Right renal pelvis (tissue), 4 donors: Measurements from ENCODE around the gene SCARB2. TPM values are rescaled to one million over a fixed set of nuclear protein-coding genes. Genes with fewer than 3 reads are reported as not detected.
A peak's percentile ranks its signal among the peaks of the same experiment; 100 is the strongest.

Source experiments
- DNase-seq, 4 donors: peaks; one replicate each; pipeline ENCODE4 v3.0.0-alpha.2; 2013; ENCODE audit warnings: low read depth in 4 of 4, low spot score in 3 of 4, missing footprints in 1 of 4
- polyA plus RNA-seq, 4 donors: library from polyadenylated mRNA; unstranded; fragments of 120-200 nt; gene quantifications; one replicate each; pipeline ENCODE4 v1.2.1, GENCODE V29; 2013; ENCODE audit not compliant: insufficient read length in 4 of 4

The SCARB2 gene
- polyA plus RNA-seq, 4 donors = 169 to 231 (median 203) TPM

DNA sequence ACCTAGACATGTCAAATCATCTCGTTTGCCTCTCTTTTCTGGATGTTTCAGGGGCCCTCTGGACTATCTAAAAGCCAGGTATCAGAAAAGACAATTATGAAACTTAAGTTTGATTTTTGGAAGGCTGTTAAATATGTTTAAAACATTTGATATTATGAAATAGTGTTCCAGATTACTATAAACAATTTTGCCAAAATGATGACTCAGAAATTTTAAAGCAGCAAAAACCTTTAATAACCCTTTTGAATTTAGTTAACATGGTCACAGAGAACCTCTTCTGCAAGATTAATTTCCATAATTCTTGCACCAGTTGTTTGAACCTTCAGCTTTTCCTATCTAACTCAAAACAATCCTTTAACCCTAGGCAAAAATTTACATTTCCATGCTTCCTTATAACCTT lies 19.1 kb upstream of the SCARB2 start:
- DNase-seq = no peak

DNA sequence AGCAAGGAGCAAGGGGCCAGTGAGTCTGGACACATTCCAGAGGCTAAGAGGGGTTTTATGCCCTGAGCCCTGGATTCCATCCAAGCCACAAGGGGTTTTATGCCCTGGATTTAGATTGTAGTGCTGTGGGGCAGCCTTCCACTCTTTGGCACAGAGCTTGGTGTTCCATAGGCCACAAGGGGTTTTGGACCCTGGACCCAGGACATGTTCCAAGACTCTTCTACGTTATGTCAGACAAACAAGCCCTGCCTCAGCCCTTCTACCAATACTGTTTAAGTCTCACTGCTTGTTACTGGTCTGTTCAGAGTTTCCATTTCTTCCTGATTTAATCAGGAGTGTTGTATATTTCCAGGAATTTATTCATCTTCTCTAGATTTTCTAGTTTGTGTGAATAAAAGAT lies 12.8 kb upstream of the SCARB2 start:
- DNase-seq = no peak

DNA sequence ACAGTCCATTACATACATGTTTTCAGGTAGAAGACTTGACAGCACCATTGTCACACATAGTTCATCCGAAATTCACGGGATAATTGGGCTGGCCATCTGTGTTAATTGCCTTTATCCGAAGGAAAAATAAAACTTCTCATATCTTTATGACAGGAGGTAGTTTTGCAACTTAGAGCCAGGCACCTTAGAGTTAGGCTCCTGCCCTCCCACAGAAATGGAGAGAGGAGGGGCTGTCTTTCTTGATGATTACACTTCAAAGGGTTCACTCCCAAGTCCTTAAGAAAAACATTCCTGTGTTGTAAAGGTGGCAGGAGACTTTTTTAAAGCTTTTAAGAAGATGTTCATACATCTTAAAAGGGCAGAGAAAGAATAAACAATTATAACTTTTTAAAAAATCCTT lies 10.5 kb upstream of the SCARB2 start:
- no peak for DNase-seq

DNA sequence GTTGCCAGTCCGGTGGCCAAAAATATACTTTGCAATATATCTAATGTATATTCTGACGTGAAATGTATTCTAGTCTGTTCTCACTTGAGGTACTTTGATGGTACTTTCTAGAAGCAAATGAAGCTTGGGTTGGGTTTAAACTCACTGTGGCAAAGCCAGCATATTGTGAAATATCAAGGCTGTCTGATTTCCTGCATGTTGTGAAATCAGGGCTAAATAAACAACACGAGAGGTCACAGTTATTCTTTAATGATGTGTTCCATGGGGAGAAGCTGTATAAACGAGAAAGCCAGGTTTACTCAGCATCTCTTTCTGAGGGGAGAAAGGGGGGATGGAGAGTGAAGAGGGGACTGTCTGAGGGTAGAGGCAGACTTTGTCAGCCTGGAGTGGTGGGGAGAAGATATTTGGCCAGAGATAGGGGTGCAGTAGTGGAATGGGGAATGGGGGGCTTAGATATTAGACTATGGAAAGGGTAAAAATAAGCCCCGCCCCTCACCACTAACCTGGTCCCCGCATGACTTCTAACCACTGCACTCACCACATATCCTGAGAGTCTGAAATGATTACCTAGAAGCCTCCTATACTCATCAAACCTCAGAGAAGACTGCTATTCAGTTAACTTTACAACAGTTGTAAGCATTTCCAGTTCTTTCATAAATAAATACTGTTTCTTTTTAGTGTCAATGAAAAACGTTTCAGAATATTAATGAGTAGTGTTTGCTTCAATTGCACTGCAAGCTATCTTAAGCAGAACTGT lies 5.9 kb upstream of the SCARB2 start:
- no peak for DNase-seq

DNA sequence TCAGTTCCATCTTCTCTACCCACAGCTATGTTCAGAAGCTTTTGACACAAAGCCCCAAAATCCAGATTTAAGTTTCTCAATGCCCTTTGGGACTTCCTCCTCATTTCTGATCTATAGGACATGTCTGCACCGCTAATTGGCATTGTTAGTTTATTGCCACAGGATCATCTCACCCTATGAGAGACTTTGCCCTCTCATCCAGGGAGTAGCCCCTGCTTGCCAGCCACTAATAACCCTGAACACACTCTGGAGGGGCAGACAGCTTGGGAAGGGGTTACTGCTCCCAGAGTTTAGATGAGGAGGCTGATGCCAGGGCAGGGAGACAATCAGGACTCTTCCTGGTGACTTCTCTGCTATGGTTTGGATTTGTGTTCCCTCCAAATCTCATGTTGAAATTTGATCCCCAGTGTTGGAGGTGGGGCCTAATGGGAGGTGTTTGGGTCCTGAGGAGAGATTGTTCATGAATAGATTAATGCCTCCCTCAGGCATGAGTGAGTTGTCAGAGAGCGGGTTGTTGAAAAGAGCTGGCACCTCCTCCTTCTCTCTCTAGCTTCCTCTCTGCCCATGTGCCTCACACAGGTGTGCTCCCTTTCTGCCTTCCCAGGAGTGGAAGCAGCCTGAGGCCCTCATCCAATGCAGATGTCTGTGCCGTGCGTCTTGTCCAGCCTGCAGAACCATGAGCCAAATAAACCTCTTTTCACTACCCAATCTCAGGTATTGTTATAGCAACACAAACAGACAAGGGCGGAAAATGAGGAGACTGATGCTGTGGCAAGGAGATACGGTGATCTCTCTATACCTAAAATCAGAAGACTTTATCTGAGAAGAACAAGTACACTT lies 3.6 kb upstream of the SCARB2 start:
- no peak for DNase-seq

DNA sequence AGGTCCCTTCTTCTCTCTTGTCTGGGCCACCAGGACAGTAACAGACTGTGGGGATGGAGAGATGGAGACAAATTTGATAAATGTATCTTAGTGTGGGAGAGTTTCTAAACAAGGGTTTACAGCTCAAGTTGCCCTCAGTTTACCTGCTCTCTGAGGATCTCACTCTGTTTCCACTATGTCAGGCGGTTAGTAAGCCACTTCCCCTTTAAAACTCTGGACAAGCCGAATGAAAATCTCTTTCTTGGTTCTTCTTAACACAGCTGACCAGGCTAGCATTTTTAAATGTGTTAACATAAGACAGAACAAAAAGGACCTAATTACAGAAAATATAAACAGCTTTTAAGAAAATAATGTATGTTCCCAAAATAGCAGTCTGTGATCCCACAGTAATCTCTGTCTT lies 2.9 kb upstream of the SCARB2 start:
- no peak for DNase-seq

DNA sequence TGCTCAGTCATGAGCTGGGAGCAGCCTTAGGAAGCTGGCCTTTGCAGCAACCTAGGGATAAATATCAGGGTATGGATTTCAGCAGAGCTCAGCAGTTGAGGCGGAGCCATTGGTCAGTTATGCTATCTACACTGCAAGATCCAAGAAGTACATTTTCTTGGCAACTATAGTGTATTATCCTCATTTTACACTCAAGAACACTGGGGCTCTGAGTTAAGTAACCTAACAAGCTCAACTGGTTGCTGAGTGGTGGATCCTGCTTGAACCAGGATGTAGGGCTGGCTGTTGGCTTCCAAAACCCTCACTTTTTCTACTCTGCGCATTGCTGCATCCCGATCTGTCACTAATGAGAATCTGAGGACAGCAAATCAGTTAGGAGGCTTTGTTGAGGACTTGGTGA lies 1.5 kb upstream of the SCARB2 start:
- no peak for DNase-seq

DNA sequence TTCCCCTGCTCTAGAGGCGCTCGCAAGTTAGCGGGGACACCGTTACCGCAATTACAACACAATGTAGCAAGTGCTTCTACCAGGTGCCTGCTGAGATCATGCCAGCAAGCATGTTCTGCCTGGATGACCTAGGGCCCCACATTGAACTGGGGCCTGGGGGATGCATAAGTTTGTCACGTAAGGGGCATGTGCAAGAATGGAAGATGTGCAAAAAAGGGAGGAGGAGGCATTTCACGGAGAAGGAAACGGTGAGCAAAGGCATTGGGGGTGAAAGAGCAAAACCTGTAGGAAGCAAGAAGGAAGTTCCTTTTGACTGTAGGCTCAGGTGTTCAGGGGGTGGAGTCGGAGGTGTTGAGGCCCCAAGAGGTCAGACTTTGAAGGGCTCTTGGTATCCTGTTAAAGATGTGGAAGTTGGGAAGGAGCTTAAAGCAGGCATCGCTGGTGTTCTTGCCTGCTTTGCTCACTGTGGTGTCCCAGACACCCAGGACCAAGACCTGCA lies 602 bp upstream of the SCARB2 start:
- DNase-seq = no peak

DNA sequence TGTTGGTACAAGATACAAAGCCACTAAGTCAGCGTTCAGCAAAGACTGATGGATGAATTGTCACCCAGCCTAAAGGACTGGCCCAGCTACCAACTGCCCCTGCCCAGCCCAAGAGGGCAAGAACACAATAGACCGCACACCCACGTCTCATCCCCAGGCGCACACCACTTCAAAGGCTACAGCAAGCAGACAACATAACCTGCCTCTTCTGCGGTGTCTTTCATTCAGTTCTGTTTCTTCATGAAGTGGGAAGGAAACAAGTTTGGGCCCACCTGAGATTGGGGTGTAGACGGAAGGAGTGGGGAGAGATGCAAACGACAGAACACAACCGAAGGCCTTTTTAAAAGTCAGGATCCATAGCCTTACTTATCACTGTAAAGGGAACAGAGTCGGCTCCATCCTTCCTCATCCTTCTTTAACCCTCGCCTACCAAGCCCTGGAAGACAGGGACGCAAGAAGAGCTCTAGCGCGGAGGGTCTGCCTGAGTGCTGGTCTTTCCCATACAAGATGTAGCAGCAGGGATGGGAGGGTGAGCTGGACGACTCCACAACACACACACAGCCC lies 691 bp downstream of the SCARB2 start:
- DNase-seq = no peak

DNA sequence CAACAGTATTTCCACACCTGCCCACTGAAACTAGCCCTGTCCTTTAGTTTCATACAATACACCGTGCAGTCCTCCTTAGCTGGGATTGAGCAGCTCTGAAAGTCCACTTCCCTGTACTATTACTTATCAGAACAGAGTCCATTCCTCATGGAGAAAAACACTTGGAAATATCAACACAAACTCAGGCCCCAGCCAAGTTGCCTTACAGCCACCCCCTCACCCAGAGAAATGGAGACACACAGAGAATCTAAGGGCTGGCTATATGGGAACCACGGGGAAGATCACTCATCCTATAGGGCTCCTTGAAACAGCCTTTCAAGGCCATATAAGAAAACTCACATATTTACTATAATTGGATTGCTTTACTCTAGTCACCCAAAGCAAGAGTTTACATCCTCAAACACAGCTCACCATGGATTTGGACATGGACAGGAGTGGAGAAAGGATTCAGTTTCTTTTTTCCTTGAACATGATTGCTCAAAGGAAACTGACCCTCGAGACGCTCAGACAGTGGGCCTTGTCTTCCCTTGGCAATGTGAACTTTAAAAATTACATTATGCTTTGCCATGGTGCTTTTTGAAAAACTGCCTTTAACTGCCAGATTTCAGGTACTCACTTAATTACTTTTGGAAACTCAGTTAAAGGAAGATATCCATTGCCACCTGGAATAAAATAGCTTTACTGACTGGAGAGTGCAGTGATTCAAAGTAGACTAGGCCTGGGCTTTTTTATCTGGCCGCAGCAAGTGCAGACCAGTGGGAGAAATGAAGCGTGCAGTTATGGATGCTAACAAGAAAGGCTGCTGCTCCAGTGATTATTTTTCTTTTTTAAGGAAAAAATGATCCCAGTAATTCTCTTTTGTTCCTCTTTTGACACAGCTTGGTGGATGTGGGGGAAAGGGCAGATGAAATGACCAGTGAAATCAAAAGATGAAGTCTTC lies 1.6 kb downstream of the SCARB2 start:
- DNase-seq = no peak

DNA sequence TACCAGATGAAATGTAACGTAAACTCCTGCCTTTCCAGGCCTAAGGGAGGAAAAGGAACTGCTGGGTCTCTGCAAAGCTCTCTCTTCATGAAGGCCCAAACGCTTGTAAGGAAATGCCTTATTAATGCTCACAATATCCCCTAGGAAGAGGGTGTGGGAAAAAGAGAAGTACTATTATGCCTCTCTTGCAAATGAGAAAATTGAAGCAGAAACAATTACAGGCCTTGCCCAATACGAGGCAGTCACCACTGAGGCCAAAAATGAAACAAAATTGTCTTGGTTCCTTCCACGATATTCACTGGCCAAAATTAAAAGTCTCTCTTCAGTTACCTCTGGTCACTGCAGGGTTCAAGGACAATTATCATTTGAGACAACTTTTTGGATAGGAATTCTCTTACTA lies 3.2 kb downstream of the SCARB2 start:
- DNase-seq = no peak

DNA sequence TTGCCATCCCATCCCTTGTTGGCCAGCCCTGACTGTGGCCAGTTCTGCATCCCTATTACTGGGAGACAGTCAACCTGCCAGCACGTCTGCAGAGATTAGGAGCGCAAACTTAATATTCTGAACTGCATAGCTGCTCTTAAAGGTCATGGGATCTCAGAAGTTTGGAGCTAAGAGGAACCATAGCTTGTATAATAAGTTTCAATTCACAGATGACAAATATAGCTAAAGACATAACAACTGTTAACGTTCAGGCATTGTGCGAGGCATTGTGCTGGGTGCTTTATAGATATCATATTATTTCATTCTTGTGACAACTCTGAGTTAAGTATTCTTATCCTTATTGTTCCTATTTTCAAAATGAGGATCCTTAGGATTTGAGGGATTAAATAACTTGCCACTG lies 3.7 kb downstream of the SCARB2 start:
- DNase-seq = no peak

DNA sequence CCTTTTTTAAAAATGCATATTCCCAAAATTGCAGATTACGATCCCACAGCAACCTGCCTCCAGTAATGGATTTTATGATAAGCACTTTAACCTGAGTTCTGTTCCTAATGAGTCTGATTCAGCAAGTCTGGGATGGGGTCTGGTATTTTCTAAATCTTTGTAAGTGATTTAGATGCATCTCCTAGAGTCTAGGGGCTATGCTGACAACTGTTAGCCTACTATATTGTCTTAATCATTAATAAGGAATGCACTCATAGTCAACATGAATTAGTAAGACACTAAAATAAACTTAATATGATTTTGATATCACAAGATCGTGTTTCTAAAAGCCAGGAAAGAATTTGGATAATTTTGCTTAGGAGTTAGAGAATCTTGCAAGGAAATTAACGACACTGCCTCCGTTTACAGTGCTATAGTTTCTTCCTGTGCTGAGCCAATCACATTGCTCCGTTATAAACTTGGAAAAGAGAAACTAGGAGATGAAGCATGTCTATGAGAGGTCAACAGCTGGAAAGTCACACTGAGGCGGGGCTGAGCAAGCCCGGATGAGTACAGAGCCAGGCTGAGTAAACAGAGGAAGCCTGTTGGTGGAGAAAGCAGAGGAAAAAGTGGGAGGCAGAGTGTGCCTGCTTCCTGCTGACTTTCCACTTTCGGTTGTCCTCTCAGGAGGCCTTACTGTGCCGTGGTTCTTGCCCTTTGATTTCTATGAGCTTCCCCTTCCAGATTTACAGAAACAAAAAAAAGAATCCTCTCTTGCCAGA lies 5.4 kb downstream of the SCARB2 start:
- peak in 2 of 4 donors; percentile 58 to 59 for DNase-seq

DNA sequence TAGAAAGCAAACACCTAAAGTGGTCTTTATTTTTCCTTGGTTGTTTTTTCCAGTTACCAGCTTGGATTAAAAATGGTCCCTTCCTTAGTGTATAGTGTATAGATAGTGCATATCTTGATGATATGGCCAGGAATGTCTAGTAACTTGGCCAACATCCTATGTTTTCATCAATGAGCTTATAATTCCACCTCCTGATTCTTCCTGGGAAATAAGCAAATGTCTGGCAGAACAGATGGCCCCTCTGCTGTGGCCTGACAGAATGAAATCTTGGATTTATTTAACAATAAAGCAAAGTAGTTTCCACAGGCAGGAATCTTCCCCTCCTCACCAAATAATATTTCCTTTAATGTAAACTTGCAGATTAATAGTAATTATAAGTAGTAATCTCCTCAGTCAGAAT lies 6.1 kb downstream of the SCARB2 start:
- no peak for DNase-seq

DNA sequence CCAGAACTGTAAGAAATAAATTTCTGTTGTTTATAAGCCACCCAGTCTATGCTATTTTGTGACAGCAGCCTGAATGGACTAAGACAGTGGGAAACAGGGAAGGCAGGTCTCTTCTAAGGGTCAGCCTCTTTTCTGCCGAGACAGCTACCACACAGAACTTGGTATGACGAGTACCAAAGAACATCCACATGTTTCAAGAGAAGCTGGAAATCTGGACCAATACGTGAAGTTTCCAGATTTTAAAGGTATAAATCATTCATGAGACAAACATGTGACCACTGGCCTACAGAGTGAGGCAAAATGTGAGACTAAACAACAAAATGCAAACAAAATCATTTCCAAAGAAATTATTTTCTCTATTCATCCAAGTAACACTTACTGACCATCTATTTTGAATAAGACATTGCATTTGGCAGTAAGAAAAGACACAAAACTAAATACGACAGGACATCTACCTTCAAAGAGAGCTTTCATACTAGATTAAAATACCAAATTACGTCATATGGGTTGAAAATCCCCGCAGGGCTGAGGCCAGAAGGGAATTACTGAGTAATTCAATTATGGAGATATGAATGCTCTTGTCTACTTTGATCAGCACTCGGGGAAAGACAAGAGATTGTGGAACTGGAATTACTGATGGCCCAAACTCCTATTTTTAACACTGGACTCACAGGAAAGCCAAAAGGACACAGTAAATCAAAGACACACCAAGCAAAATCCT lies 7.2 kb downstream of the SCARB2 start:
- no peak for DNase-seq

DNA sequence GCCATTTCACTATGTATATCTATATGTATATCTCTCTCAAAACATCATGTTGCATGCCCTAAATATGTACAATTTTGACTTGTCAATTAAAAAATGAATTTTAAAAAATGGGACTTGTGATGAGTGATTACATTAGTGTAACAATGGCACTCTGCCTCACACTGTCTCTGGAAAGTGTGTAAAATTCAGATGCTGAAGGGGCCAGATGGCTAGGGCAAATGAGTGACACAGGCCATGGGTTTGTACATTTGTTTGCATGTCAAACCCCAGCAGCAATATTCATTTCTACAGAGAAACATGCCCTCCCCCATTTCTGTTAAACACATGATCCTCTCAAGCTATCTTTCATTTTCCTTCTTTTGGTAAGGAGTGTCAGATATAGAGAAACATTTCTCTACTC lies 8.1 kb downstream of the SCARB2 start:
- no peak for DNase-seq

DNA sequence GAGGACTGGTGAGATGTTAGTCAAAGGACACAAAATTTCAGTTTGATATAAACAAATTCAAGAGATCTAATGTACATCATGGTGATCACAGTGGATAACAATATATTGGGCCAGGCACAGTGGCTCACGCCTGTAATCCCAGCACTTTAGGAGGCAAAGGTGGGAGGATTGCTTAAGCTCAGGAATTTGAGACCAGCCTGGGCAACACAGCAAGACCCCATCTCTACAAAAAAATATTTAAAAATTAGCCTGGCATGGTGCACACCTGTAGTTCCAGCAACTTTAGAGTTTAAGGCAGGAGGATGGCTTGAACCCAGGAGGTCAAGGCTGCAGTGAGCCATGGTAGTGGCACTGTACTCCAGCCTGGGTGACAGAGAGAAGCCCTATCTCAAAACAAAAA lies 8.7 kb downstream of the SCARB2 start:
- no peak for DNase-seq

DNA sequence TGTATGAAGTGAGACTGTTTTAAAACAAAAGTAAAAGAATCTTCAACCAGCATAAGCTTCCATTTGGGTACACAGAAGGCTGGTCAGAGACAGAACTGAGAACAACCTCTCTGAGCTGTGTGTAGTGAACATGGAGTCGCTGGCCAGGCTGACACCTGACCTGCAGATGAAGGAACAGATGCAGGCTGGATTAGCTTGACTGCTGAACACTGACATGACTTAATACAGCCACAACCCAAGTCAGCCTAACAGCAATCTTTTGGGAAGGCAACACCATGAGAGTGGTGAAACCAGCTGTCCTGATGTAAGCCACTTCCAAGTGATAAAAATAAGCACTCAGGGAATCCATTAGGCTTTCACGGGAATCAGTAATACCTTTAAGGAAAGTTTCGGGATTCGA lies 10.1 kb downstream of the SCARB2 start:
- no peak for DNase-seq

DNA sequence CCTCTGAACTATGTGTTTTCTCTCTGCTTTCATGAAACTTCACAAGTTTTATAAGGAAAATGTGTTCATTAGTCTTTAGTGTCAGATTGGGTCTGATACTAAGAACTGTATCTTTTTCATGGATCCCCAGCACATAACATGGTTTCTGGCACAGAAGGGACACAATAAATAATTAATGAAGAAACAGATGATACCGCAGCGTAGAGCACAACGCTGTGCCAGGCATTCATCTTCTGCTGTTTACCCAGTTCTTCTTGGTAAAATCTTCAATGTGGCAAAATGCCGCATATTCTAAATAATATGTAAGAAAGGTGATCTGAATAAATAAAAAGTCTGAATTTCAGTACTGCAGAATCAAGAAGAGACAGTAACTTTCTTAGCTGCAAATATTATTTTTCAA lies 12.3 kb downstream of the SCARB2 start:
- DNase-seq = no peak
